Hepatocyte (in vitro differentiated cells): ENCODE results near the gene CRKL.

ENCODE experiments used
- CTCF ChIP-seq: fragments of 200-600 bp; sonication (generic); IDR thresholded peaks from 2 replicates; pipeline ENCODE4 v1.5.1; 2016; ENCODE audit warnings: antibody characterized with exemption, mild to moderate bottlenecking; ENCODE audit not compliant: poor library complexity
- EZH2 ChIP-seq: fragments of 200-600 bp; sonication (generic); IDR thresholded peaks from 2 replicates; pipeline ENCODE4 v1.6.1; 2016; ENCODE audit warnings: antibody characterized with exemption, mild to moderate bottlenecking, borderline replicate concordance

DNA sequence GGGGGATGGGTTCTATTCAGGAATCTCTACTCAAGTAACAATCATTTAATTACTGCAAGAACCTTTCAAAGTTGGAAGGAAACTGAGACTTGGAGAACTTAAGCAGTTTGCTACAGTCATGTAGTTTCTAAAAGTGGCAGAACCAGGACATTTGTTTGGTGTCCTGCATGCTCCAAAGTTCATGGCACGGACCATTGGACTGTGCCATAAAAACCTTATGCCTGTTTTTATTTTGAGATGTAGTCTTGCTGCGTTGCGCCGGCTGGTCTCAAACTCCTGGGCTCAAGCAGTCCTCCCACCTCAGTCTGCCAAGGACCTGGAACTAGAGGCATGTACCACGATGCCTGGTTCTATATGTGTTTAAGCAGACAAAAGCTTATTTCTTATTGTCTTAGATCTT is 31.2 kb downstream of the CRKL start:
- TF ChIP-seq CTCF (no peak), EZH2 (no peak)
